Peyer's patch (tissue), 4 donors: ENCODE measurements around the gene HNRNPU.

ENCODE experiments used
- CTCF ChIP-seq, 6 experiments: fragments of 450-650 bp in 4 of 6; fragments of 200-600 bp in 2 of 6; sonication (generic) in 1 of 6; IDR thresholded peaks; one replicate each; pipeline ENCODE4 v1.5.1; 2017 to 2019; ENCODE audit warnings: antibody characterized with exemption in 6 of 6, mild to moderate bottlenecking in 3 of 6, moderate library complexity in 1 of 6
- POLR2A ChIP-seq, 2 donors: fragments of 450-650 bp; IDR thresholded peaks; one replicate each; pipeline ENCODE4 v1.5.1; 2017; ENCODE audit warnings: antibody characterized with exemption in 2 of 2, mild to moderate bottlenecking in 2 of 2, moderate library complexity in 2 of 2

- no peak for TF ChIP-seq CTCF (IDR thresholded peaks at IDR 0.05)
- TF ChIP-seq POLR2A (IDR thresholded peaks at IDR 0.05) = no peak
Observed at GRCh38 chr1:244866355-244866754, 2.0 kb upstream of the HNRNPU start.
